Nephron progenitor cell (in vitro differentiated cells): ENCODE data around the gene ANKRD31.
"Not testable (repeated sequence)": the region's sequence is repeated elsewhere in the genome, so short reads cannot be mapped to it uniquely, and the experiment has no call there.

Experiments
- DNase-seq: peaks from one replicate; pipeline ENCODE4 v3.0.0; 2021
- H3K27ac Mint-ChIP-seq: 2 replicates; pipeline ENCODE4 v1.8.0; 2021; ENCODE audit warnings: mild to moderate bottlenecking, moderate library complexity, mixed read lengths
- H3K27me3 Mint-ChIP-seq: 2 replicates; pipeline ENCODE4 v1.8.0; 2021; ENCODE audit warnings: mild to moderate bottlenecking, low read depth, mixed read lengths; ENCODE audit not compliant: poor library complexity
- H3K36me3 Mint-ChIP-seq: 2 replicates; pipeline ENCODE4 v1.8.0; 2021; ENCODE audit warnings: low read depth, mixed read lengths
- H3K4me1 Mint-ChIP-seq: 2 replicates; pipeline ENCODE4 v1.8.0; 2021; ENCODE audit warnings: mixed read lengths
- H3K4me3 Mint-ChIP-seq: 2 replicates; pipeline ENCODE4 v1.8.0; 2021; ENCODE audit warnings: mild to moderate bottlenecking, moderate library complexity, mixed read lengths
- H3K9me3 Mint-ChIP-seq: 2 replicates; pipeline ENCODE4 v1.8.0; 2021; ENCODE audit warnings: mild to moderate bottlenecking, moderate library complexity, mixed read lengths
- TF ChIP-seq, protein P1 (sequence below): fragments of 200-600 bp; sonication (generic); IDR thresholded peaks from 2 replicates; pipeline ENCODE4 v1.5.0; 2021; ENCODE audit warnings: antibody characterized with exemption

ANKRD31 gene

DNA sequence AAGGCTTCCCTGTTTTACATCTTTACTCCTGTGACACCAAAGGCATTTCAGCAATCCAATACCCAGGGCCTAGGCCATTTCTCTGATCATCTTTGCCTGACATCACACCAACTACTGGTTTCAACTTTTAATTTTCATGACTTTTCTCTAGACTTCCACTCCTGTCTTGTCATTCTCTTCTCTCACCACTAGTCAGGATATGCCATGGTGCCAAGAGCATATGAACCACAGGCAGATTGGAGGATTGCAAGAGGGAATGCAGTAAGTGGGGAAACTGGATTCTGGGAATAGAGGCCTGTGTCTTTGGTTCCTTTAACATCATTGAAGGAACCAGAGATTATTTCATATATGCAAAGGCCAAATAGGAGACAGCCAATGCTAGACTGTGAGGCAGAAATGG lies 69.3 kb downstream of the ANKRD31 start:
- H3K4me3 Mint-ChIP-seq: no peak overlapping the region
- no peaks in the 10 kb centered on the region for H3K27me3 Mint-ChIP-seq
- no peak for DNase-seq
- TF ChIP-seq, protein P1, sequence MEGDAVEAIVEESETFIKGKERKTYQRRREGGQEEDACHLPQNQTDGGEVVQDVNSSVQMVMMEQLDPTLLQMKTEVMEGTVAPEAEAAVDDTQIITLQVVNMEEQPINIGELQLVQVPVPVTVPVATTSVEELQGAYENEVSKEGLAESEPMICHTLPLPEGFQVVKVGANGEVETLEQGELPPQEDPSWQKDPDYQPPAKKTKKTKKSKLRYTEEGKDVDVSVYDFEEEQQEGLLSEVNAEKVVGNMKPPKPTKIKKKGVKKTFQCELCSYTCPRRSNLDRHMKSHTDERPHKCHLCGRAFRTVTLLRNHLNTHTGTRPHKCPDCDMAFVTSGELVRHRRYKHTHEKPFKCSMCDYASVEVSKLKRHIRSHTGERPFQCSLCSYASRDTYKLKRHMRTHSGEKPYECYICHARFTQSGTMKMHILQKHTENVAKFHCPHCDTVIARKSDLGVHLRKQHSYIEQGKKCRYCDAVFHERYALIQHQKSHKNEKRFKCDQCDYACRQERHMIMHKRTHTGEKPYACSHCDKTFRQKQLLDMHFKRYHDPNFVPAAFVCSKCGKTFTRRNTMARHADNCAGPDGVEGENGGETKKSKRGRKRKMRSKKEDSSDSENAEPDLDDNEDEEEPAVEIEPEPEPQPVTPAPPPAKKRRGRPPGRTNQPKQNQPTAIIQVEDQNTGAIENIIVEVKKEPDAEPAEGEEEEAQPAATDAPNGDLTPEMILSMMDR: no peak
- no peaks in the 10 kb centered on the region for H3K4me1 Mint-ChIP-seq
- H3K9me3 Mint-ChIP-seq: peaks cover 6% of the 10 kb centered on the region
- H3K36me3 Mint-ChIP-seq: no peaks in the 10 kb centered on the region
- no peak overlapping the region for H3K27ac Mint-ChIP-seq

DNA sequence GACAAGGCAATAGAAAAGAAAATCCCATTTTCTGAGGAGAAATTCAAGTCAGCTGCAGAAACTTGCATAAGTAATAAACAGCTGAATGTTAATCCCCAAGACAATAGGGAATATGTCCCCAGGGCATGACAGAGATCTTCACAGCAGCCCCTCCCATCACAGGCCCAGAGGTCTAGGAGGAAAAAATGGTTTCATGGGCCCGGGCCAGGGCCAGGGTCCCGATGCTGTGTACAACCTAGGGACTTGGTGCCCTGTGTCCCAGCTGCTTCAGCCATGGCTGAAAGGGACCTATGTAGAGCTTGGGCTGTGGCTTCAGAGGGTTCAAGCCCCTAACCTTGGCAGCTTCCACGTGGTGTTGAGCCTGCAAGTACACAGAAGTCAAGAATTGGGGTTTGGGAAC lies 75.2 kb downstream of the ANKRD31 start:
- H3K9me3 Mint-ChIP-seq: peaks cover 56% of the 10 kb centered on the region
- H3K27ac Mint-ChIP-seq, H3K4me3 Mint-ChIP-seq, H3K4me1 Mint-ChIP-seq, H3K27me3 Mint-ChIP-seq, DNase-seq: not testable (repeated sequence)
- H3K36me3 Mint-ChIP-seq: peaks cover 18% of the 10 kb centered on the region

DNA sequence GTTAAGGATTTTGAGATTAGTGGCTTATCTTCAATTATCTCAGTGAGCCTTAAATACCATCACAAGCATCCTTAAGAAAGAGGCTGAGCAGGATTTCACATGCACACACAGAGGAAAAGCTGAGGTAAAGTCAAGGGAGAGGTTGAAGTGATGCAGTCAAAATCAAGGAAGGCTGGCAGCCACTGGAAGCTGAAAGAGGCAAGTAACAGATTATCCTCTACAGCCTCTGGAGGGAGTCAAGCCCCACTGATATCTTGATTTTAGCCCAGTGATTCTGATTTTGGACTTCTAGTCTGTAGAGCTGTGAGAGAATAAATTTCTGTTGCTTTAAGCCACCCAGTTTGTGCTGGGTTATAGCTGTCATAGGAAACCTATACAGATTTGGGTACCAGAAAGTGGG lies 80.1 kb downstream of the ANKRD31 start:
- Mint-ChIP-seq H3K27ac (no peak overlapping the region), H3K4me1 (no peaks in the 10 kb centered on the region), H3K27me3 (no peaks in the 10 kb centered on the region), H3K9me3 (peaks cover 42% of the 10 kb centered on the region), H3K4me3 (no peak overlapping the region), H3K36me3 (peaks cover 18% of the 10 kb centered on the region)
- DNase-seq: no peak
- TF ChIP-seq, protein P1: no peak

DNA sequence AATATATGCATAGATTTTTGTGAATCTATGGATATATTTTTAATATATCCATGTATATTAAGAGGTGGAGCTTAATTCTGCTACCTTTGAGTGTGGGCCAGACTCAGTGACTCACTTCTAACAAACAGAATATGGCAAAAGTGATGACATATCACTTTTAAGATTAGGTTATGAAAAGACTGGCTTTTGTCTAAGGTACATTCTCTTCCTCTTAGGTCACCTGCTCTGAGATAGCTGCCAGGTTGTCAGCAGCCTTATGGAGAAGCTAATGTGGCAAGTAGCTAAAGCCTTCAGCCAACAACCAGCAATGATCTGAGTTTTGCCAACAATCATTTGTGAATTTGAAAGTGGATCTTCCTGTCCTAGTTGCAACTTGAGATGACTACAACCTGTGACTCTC lies 83.8 kb downstream of the ANKRD31 start:
- Mint-ChIP-seq H3K9me3 (peaks cover 9% of the 10 kb centered on the region), H3K27ac (no peak overlapping the region), H3K27me3 (no peaks in the 10 kb centered on the region), H3K4me3 (no peak overlapping the region), H3K36me3 (no peaks in the 10 kb centered on the region), H3K4me1 (no peaks in the 10 kb centered on the region)
- DNase-seq: no peak
- TF ChIP-seq, protein P1: no peak

DNA sequence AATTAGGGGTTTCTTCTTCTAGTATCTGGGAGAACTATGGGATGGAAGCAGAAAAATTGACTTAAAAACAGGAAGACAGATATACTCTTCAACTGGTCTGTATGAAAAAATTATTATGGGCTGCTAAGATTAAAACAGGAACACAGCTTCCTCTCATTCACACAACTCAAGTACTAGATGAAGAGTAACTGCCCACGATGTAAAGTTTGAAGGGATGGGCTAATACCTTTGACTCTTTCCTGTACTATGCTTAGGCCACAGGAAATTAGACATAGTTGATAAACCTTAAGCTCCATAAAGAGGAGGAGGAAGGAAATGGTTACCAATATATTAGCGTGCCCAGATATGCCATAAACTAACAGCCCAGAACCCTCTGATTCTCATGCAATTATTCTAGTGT lies 88.6 kb downstream of the ANKRD31 start:
- no peaks in the 10 kb centered on the region for H3K9me3 Mint-ChIP-seq
- TF ChIP-seq, protein P1: no peak
- no peaks in the 10 kb centered on the region for H3K36me3 Mint-ChIP-seq
- no peak overlapping the region for H3K27ac Mint-ChIP-seq
- no peaks in the 10 kb centered on the region for H3K27me3 Mint-ChIP-seq
- no peak for DNase-seq
- H3K4me1 Mint-ChIP-seq: no peaks in the 10 kb centered on the region
- H3K4me3 Mint-ChIP-seq: no peak overlapping the region

DNA sequence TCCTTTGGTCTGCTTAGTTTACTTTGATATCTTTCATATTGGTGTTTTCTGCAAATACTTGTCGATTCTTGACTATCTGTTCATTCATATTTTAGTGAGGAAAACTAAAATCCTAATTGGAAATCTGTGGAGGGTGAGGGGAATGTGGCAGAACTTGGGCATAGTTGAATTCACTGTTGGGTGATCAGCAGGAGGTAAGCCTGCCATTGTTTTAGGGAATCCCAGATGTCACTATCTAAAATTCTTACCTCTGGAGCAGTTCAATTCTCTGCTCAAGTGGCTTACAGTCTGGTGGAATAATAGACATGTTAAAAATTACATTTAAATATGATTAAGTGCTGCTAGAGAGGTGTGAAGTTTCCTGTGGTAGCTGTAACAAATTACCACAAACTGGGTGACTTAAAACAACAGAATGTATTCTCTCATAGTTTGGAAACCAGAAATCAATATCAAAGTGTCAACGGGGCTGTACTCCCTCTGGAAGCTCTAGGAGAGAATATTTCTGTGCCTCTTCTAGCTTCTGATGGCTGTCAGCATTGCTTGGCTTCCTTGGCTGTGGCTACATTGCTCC lies 94.0 kb downstream of the ANKRD31 start:
- no peak overlapping the region for H3K27ac Mint-ChIP-seq
- no peaks in the 10 kb centered on the region for H3K9me3 Mint-ChIP-seq
- no peaks in the 10 kb centered on the region for H3K27me3 Mint-ChIP-seq
- no peak for DNase-seq
- TF ChIP-seq, protein P1: no peak
- no peak overlapping the region for H3K4me3 Mint-ChIP-seq
- H3K4me1 Mint-ChIP-seq: no peaks in the 10 kb centered on the region
- H3K36me3 Mint-ChIP-seq: no peaks in the 10 kb centered on the region
